Tibial artery (tissue), 4 donors: ENCODE data around the gene VASN.

Source experiments
- DNase-seq, 2 donors: peaks; one replicate each; pipeline ENCODE4 v3.0.0-alpha.2; 2019
- H3K27ac ChIP-seq, 2 donors: fragments of 200-600 bp; sonication (generic) in 1 of 2; 1 replicate in 1 of 2; 2 replicates in 1 of 2; pipeline ENCODE4 v1.5.1; 2018 to 2019; ENCODE audit warnings: mild to moderate bottlenecking in 1 of 2
- H3K27me3 ChIP-seq, 2 donors: fragments of 200-600 bp; sonication (generic) in 1 of 2; one replicate each; pipeline versions ENCODE4 v1.5.1 to v1.6.0; 2016 to 2019
- H3K36me3 ChIP-seq, 3 donors: fragments of 200-600 bp; sonication (generic) in 2 of 3; one replicate each; pipeline ENCODE4 v1.5.1; 2016 to 2019; ENCODE audit warnings: mild to moderate bottlenecking in 2 of 3
- H3K4me1 ChIP-seq, 4 donors: fragments of 200-600 bp; sonication (generic) in 2 of 4; 1 replicate in 3 of 4; 2 replicates in 1 of 4; pipeline ENCODE4 v1.5.1; 2016 to 2019
- H3K4me3 ChIP-seq, 2 donors: fragments of 200-600 bp; sonication (generic) in 1 of 2; 1 replicate in 1 of 2; 2 replicates in 1 of 2; pipeline ENCODE4 v1.5.1; 2018 to 2019; ENCODE audit warnings: mild to moderate bottlenecking in 2 of 2
- H3K9me3 ChIP-seq, 3 donors: fragments of 200-600 bp; sonication (generic) in 1 of 3; one replicate each; pipeline ENCODE4 v1.5.1; 2016 to 2019
- intact Hi-C: fragments of 100-400 bp; cut with DNase I; formaldehyde crosslinking; loops from one replicate; pipeline ENCODE4 v1.15.0; 2023; ENCODE audit warnings: low total_unique reads
- TF ChIP-seq, protein P1 (sequence below), 2 experiments: fragments of 200-600 bp in 1 of 2; fragments of 450-650 bp in 1 of 2; IDR thresholded peaks; one replicate each; pipeline ENCODE4 v1.5.1; 2017 to 2019; ENCODE audit warnings: antibody characterized with exemption in 2 of 2, mild to moderate bottlenecking in 1 of 2, moderate library complexity in 1 of 2

VASN gene

GRCh38 chr16:4387781-4388180, 16.1 kb downstream of the VASN start:
- Histone ChIP-seq H3K4me3 (peak overlapping the region; percentile 4 to 32), H3K27ac (peak overlapping the region; percentile 90 to 93)

GRCh38 chr16:4388271-4389021, 16.8 kb downstream of the VASN start:
- Histone ChIP-seq H3K4me1 (peaks cover 8 to 97% (median 89%) of the 10 kb centered on the region in 4 donors), H3K27me3 (no peaks in the 10 kb centered on the region), H3K4me3 (peak overlapping the region in 1 of 2 donors; percentile 32), H3K27ac (peak overlapping the region; percentile 90 to 93), H3K36me3 (peaks cover 0 to 16% (median 12%) of the 10 kb centered on the region in 3 donors), H3K9me3 (no peaks in the 10 kb centered on the region)
- TF ChIP-seq, protein P1, sequence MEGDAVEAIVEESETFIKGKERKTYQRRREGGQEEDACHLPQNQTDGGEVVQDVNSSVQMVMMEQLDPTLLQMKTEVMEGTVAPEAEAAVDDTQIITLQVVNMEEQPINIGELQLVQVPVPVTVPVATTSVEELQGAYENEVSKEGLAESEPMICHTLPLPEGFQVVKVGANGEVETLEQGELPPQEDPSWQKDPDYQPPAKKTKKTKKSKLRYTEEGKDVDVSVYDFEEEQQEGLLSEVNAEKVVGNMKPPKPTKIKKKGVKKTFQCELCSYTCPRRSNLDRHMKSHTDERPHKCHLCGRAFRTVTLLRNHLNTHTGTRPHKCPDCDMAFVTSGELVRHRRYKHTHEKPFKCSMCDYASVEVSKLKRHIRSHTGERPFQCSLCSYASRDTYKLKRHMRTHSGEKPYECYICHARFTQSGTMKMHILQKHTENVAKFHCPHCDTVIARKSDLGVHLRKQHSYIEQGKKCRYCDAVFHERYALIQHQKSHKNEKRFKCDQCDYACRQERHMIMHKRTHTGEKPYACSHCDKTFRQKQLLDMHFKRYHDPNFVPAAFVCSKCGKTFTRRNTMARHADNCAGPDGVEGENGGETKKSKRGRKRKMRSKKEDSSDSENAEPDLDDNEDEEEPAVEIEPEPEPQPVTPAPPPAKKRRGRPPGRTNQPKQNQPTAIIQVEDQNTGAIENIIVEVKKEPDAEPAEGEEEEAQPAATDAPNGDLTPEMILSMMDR (IDR thresholded peaks at IDR 0.05): no peak
- intact Hi-C loops: no loop called here
- DNase-seq: peak in 1 of 2 donors; percentile 96

More at GRCh38 chr16:4387781-4388180, 16.1 kb downstream of the VASN start:
- peak in 1 of 2 donors; percentile 73 for DNase-seq
- Histone ChIP-seq H3K36me3 (peaks cover 4 to 20% (median 19%) of the 10 kb centered on the region in 3 donors), H3K9me3 (no peaks in the 10 kb centered on the region), H3K4me1 (peaks cover 8 to 97% (median 88%) of the 10 kb centered on the region in 4 donors), H3K27me3 (no peaks in the 10 kb centered on the region)
- TF ChIP-seq, protein P1 (IDR thresholded peaks at IDR 0.05): no peak
- intact Hi-C loops: no loop called here

- H3K27me3 ChIP-seq: no peaks in the 10 kb centered on the region
- intact Hi-C loops: no loop called here
- H3K4me1 ChIP-seq: peaks cover 5 to 94% (median 83%) of the 10 kb centered on the region in 4 donors
- TF ChIP-seq, protein P1 (IDR thresholded peaks at IDR 0.05): no peak
- peak in 1 of 2 donors; percentile 82 for DNase-seq
- no peaks in the 10 kb centered on the region for H3K9me3 ChIP-seq
- H3K36me3 ChIP-seq: peaks cover 0 to 7% (median 3%) of the 10 kb centered on the region in 3 donors
- H3K27ac ChIP-seq: peak overlapping the region; percentile 90 to 93
- no peak overlapping the region for H3K4me3 ChIP-seq
Measured at GRCh38 chr16:4389051-4389955, 17.7 kb downstream of the VASN start.

GRCh38 chr16:4390266-4391260, 18.9 kb downstream of the VASN start:
- H3K36me3 ChIP-seq: peaks cover 0 to 12% (median 5%) of the 10 kb centered on the region in 3 donors
- no peak for DNase-seq
- H3K27me3 ChIP-seq: no peaks in the 10 kb centered on the region
- intact Hi-C loops: loop anchor here (5.0 kb wide), 1 partner anchor 438 kb away; no protein-coding TSS in a partner anchor
- TF ChIP-seq, protein P1 (IDR thresholded peaks at IDR 0.05): no peak
- H3K27ac ChIP-seq: peak overlapping the region; percentile 90 to 93
- peaks cover 0 to 81% (median 71%) of the 10 kb centered on the region in 4 donors for H3K4me1 ChIP-seq
- H3K4me3 ChIP-seq: no peak overlapping the region
- no peaks in the 10 kb centered on the region for H3K9me3 ChIP-seq
